WTC11 (cell line): ENCODE measurements around the gene PCDHA1. TPM values are rescaled to one million over a fixed set of nuclear protein-coding genes. Genes with fewer than 3 reads are reported as not detected.

Experiments used
- ATAC-seq: fragments of 200-7000 bp; cut with Tn5 transposase; 2 replicates; pipeline ENCODE4 v1.10.0; 2021; ENCODE audit warnings: mild to moderate bottlenecking, moderate library complexity
- CTCF ChIA-PET: fragments of 300-600 bp; sonication (Branson Sonifier 250); formaldehyde crosslinking; loops from one replicate; lab custom pipeline; 2021; ENCODE audit warnings: antibody characterized with exemption; lab: Charles Lee
- POLR2A ChIA-PET: fragments of 350-600 bp; sonication (Branson Sonifier 250); formaldehyde crosslinking; loops from one replicate; lab custom pipeline; 2021; ENCODE audit warnings: antibody characterized with exemption; lab: Charles Lee
- DNase-seq: peaks from one replicate; pipeline ENCODE4 v3.0.0; 2021; ENCODE audit warnings: low spot score
- H3K27ac Mint-ChIP-seq: 2 replicates; pipeline ENCODE4 v1.8.0; 2021; ENCODE audit warnings: mixed read lengths
- H3K27me3 Mint-ChIP-seq: 2 replicates; pipeline ENCODE4 v1.8.0; 2021; ENCODE audit warnings: low read depth, mild to moderate bottlenecking, moderate library complexity, mixed read lengths
- H3K36me3 Mint-ChIP-seq: 2 replicates; pipeline ENCODE4 v1.8.0; 2021; ENCODE audit warnings: mixed read lengths
- H3K4me1 Mint-ChIP-seq: 2 replicates; pipeline ENCODE4 v1.8.0; 2022; ENCODE audit warnings: mixed read lengths
- H3K4me3 Mint-ChIP-seq: 2 replicates; pipeline ENCODE4 v1.8.0; 2021; ENCODE audit warnings: mild to moderate bottlenecking, moderate library complexity, mixed read lengths
- H3K9me3 Mint-ChIP-seq: 2 replicates; pipeline ENCODE4 v1.8.0; 2021; ENCODE audit warnings: mixed read lengths
- ATF2 ChIP-seq: sonication (generic); formaldehyde crosslinking; IDR thresholded peaks from 2 replicates; pipeline ENCODE4 v1.8.1; 2022; ENCODE audit warnings: low read depth, missing genetic modification reagents, borderline replicate concordance
- CBFB ChIP-seq: sonication (generic); formaldehyde crosslinking; IDR thresholded peaks from 2 replicates; pipeline ENCODE4 v1.8.1; 2022; ENCODE audit warnings: mild to moderate bottlenecking, low read depth, missing genetic modification reagents
- CDX4 ChIP-seq: fragments of 250-450 bp; sonication (Bioruptor Pico); IDR thresholded peaks from 2 replicates; pipeline ENCODE4 v1.9.0; 2021; ENCODE audit warnings: moderate library complexity, mild to moderate bottlenecking, inconsistent platforms, borderline replicate concordance
- CREB1 ChIP-seq: sonication (generic); formaldehyde crosslinking; IDR thresholded peaks from 2 replicates; pipeline ENCODE4 v1.8.0; 2023; ENCODE audit warnings: mild to moderate bottlenecking, missing genetic modification reagents
- CTCF ChIP-seq: fragments of 200-600 bp; IDR thresholded peaks from 2 replicates; pipeline ENCODE4 v1.8.0; 2022; ENCODE audit warnings: antibody characterized with exemption
- E2F1 ChIP-seq: sonication (generic); formaldehyde crosslinking; IDR thresholded peaks from 2 replicates; pipeline ENCODE4 v1.8.0; 2022; ENCODE audit warnings: mild to moderate bottlenecking, missing genetic modification reagents
- E2F5 ChIP-seq: sonication (generic); formaldehyde crosslinking; IDR thresholded peaks from 2 replicates; pipeline ENCODE4 v1.8.1; 2022; ENCODE audit warnings: mild to moderate bottlenecking, moderate library complexity, missing genetic modification reagents
- GABPB1 ChIP-seq: sonication (generic); formaldehyde crosslinking; IDR thresholded peaks from 2 replicates; pipeline ENCODE4 v1.8.1; 2023; ENCODE audit warnings: mild to moderate bottlenecking, missing genetic modification reagents
- IRF1 ChIP-seq: sonication (generic); formaldehyde crosslinking; IDR thresholded peaks from 2 replicates; pipeline ENCODE4 v1.8.0; 2023; ENCODE audit warnings: missing genetic modification reagents
- KAT7 ChIP-seq: sonication (generic); formaldehyde crosslinking; IDR thresholded peaks from 2 replicates; pipeline ENCODE4 v1.8.1; 2023; ENCODE audit warnings: missing genetic modification reagents, mild to moderate bottlenecking, borderline replicate concordance
- NR3C1 ChIP-seq: sonication (generic); formaldehyde crosslinking; conservative IDR thresholded peaks from 2 replicates; pipeline ENCODE4 v1.8.1; 2023; ENCODE audit warnings: low read depth, mild to moderate bottlenecking, missing genetic modification reagents
- OVOL2 ChIP-seq: fragments of 250-450 bp; sonication (Bioruptor Pico); IDR thresholded peaks from 2 replicates; pipeline ENCODE4 v1.9.0; 2021; ENCODE audit warnings: mild to moderate bottlenecking, borderline replicate concordance
- SMAD3 ChIP-seq: sonication (generic); formaldehyde crosslinking; IDR thresholded peaks from 2 replicates; pipeline ENCODE4 v1.8.0; 2022; ENCODE audit warnings: missing genetic modification reagents, mild to moderate bottlenecking, borderline replicate concordance
- SOX15 ChIP-seq: fragments of 250-450 bp; sonication (Bioruptor Pico); IDR thresholded peaks from 2 replicates; pipeline ENCODE4 v1.9.0; 2021; ENCODE audit warnings: mild to moderate bottlenecking
- STAT6 ChIP-seq: sonication (generic); formaldehyde crosslinking; conservative IDR thresholded peaks from 2 replicates; pipeline ENCODE4 v1.8.1; 2023; ENCODE audit warnings: mild to moderate bottlenecking, low read depth, missing genetic modification reagents, moderate library complexity
- ZBTB43 ChIP-seq: sonication (generic); formaldehyde crosslinking; IDR thresholded peaks from 2 replicates; pipeline ENCODE4 v1.8.1; 2023; ENCODE audit warnings: mild to moderate bottlenecking, missing genetic modification reagents
- ZNF121 ChIP-seq: sonication (generic); formaldehyde crosslinking; IDR thresholded peaks from 2 replicates; pipeline ENCODE4 v1.8.0; 2023; ENCODE audit warnings: missing genetic modification reagents
- ZNF423 ChIP-seq: fragments of 250-450 bp; sonication (Bioruptor Pico); IDR thresholded peaks from 2 replicates; pipeline ENCODE4 v2.1.2; 2022; ENCODE audit warnings: mild to moderate bottlenecking, moderate library complexity
- total RNA-seq: library from RNA; stranded (reverse); gene quantifications from 3 replicates; pipeline ENCODE4 v1.2.3, GENCODE V29; 2021
- TF ChIP-seq, protein P1 (sequence below): fragments of 250-450 bp; sonication (Bioruptor Pico); IDR thresholded peaks from 2 replicates; pipeline ENCODE4 v1.8.0; 2021; ENCODE audit warnings: mild to moderate bottlenecking

The PCDHA1 gene
- total RNA-seq, 1 experiment from 2014 or later: 2.4 TPM

GRCh38 chr5:141001844-141002604 lies 216.1 kb downstream of the PCDHA1 start (continued):
- TF ChIP-seq E2F1 (no peak), CBFB (CRISPR knock-in tag) (no peak), ZNF423 (no peak)

DNA sequence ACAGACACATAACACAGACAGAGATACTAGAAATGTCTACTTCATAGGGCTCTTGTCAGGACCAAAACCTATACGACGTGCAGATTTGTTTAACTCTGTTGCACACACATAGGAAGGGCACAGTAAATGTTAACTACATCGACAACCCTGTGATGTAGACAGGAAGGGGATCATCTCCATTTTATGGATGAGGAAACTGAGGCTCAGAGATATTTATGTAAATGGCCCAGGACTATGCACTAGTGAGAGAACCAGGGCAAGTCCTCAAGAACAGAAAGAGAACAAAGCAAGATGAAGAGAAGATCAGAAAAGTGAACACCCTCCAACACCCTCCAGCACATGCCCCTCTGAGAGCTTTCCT lies 216.6 kb downstream of the PCDHA1 start:
- CTCF ChIA-PET: interaction anchor here (1.0 to 7.3 kb wide), 8 partner anchors 16 to 127 kb away, joined by 3 to 86 read pairs (median 6); partner anchors contain the start of genes PCDHA13, PCDHAC1, PCDHAC2 and PCDHB2
- no peak for TF ChIP-seq E2F5 (CRISPR knock-in tag)
- no peak for TF ChIP-seq CREB1 (CRISPR knock-in tag)
- no peak for TF ChIP-seq NR3C1 (CRISPR knock-in tag)
- no peak for TF ChIP-seq ZBTB43
- no peak for TF ChIP-seq SMAD3 (CRISPR knock-in tag)
- no peak for TF ChIP-seq CTCF
- TF ChIP-seq CDX4: no peak
- TF ChIP-seq STAT6 (CRISPR knock-in tag): no peak
- no peak for TF ChIP-seq GABPB1 (CRISPR knock-in tag)
- TF ChIP-seq OVOL2 (CRISPR knock-in tag): no peak
- no peak for TF ChIP-seq ZNF121 (CRISPR knock-in tag)
- no peak for TF ChIP-seq SOX15 (CRISPR knock-in tag)
- no peak for TF ChIP-seq IRF1
- no peak for TF ChIP-seq ATF2 (CRISPR knock-in tag)
- TF ChIP-seq KAT7 (CRISPR knock-in tag): no peak
- TF ChIP-seq E2F1: no peak
- TF ChIP-seq, protein P1, sequence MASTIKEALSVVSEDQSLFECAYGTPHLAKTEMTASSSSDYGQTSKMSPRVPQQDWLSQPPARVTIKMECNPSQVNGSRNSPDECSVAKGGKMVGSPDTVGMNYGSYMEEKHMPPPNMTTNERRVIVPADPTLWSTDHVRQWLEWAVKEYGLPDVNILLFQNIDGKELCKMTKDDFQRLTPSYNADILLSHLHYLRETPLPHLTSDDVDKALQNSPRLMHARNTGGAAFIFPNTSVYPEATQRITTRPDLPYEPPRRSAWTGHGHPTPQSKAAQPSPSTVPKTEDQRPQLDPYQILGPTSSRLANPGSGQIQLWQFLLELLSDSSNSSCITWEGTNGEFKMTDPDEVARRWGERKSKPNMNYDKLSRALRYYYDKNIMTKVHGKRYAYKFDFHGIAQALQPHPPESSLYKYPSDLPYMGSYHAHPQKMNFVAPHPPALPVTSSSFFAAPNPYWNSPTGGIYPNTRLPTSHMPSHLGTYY (CRISPR knock-in tag): no peak

More for the DNA sequence above, 216.6 kb downstream of the PCDHA1 start:
- Mint-ChIP-seq H3K9me3 (no peaks in the 10 kb centered on the region), H3K4me1 (peaks cover 72% of the 10 kb centered on the region), H3K27ac (peak overlapping the region; percentile 99), H3K4me3 (peak overlapping the region; percentile 85), H3K36me3 (peaks cover 10% of the 10 kb centered on the region; the same call in 1 of the 2 replicates), H3K27me3 (no peaks in the 10 kb centered on the region)
- DNase-seq (no peak), ATAC-seq (no peak)
- POLR2A ChIA-PET: interaction anchor here (0.6 to 3.9 kb wide), 8 partner anchors 13 to 1322 kb away, joined by 3 to 30 read pairs (median 7); partner anchors contain the start of genes PCDHAC1, PCDHAC2 and SPRY4
